DND-41 (cell line): ENCODE measurements around the gene OXT.

Experiments
- CTCF ChIP-seq: IDR thresholded peaks from 2 replicates; pipeline ENCODE4 v1.5.1; 2012; ENCODE audit warnings: borderline replicate concordance, low read length, moderate library complexity, mild to moderate bottlenecking; ENCODE audit not compliant: poor library complexity, severe bottlenecking; ENCODE audit errors: extremely low read depth
- EZH2 ChIP-seq: IDR thresholded peaks from 3 replicates; pipeline ENCODE4 v1.6.1; 2012; ENCODE audit warnings: borderline replicate concordance, low read depth, mild to moderate bottlenecking, moderate library complexity, low read length, inconsistent platforms; ENCODE audit not compliant: severe bottlenecking

GRCh38 chr20:3044336-3044965 lies 27.0 kb upstream of the OXT start:
- no peak for TF ChIP-seq CTCF
- no peak for TF ChIP-seq EZH2
